GM23248 (cell line): ENCODE results near the gene NKAIN2. TPM values are rescaled to one million over a fixed set of nuclear protein-coding genes. Genes with fewer than 3 reads are reported as not detected.

Experiments used
- DNase-seq: peaks from one replicate; pipeline ENCODE4 v3.0.0-alpha.2; 2015
- H2AFZ ChIP-seq: fragments of 200-600 bp; sonication (generic); 2 replicates; pipeline ENCODE4 v1.6.1; 2016; ENCODE audit warnings: antibody characterized with exemption
- H3F3A ChIP-seq: fragments of 200-600 bp; sonication (generic); 2 replicates; pipeline ENCODE4 v1.6.1; 2016; ENCODE audit warnings: mild to moderate bottlenecking, antibody characterized with exemption, mixed run types; ENCODE audit not compliant: insufficient read depth
- H3K27ac ChIP-seq: fragments of 200-600 bp; sonication (generic); 2 replicates; pipeline ENCODE4 v1.5.1; 2016; ENCODE audit warnings: mild to moderate bottlenecking
- H3K27me3 ChIP-seq: fragments of 200-600 bp; sonication (generic); replicated peaks from 2 replicates; pipeline ENCODE4 v1.6.1; 2016; ENCODE audit warnings: mild to moderate bottlenecking; ENCODE audit not compliant: insufficient read depth
- H3K36me3 ChIP-seq: fragments of 200-600 bp; sonication (generic); 2 replicates; pipeline ENCODE4 v1.6.1; 2016; ENCODE audit warnings: low read depth, mild to moderate bottlenecking
- H3K4me1 ChIP-seq: fragments of 200-600 bp; sonication (generic); 2 replicates; pipeline ENCODE4 v1.6.1; 2016; ENCODE audit warnings: mild to moderate bottlenecking; ENCODE audit not compliant: insufficient read depth
- H3K4me2 ChIP-seq: fragments of 200-600 bp; sonication (generic); one replicate; pipeline ENCODE4 v1.6.1; 2016; ENCODE audit warnings: mild to moderate bottlenecking; ENCODE audit not compliant: unreplicated experiment
- H3K4me3 ChIP-seq: fragments of 200-600 bp; sonication (generic); 2 replicates; pipeline ENCODE4 v1.5.1; 2016; ENCODE audit warnings: mild to moderate bottlenecking
- H3K79me2 ChIP-seq: fragments of 200-600 bp; sonication (generic); 2 replicates; pipeline ENCODE4 v1.6.1; 2016; ENCODE audit warnings: mild to moderate bottlenecking; ENCODE audit not compliant: insufficient read depth
- H3K9ac ChIP-seq: fragments of 200-600 bp; sonication (generic); 2 replicates; pipeline ENCODE4 v1.6.1; 2016; ENCODE audit warnings: mild to moderate bottlenecking
- H3K9me2 ChIP-seq: fragments of 200-600 bp; sonication (generic); 2 replicates; pipeline ENCODE4 v1.6.1; 2016; ENCODE audit warnings: mixed run types, mild to moderate bottlenecking, moderate library complexity; ENCODE audit not compliant: insufficient read depth
- H3K9me3 ChIP-seq: fragments of 200-600 bp; sonication (generic); one replicate; pipeline ENCODE4 v1.6.1; 2017; ENCODE audit warnings: low read depth
- H4K20me1 ChIP-seq: fragments of 200-600 bp; sonication (generic); 2 replicates; pipeline ENCODE4 v1.6.0; 2016; ENCODE audit not compliant: insufficient read depth
- EZH2 ChIP-seq: fragments of 200-600 bp; sonication (generic); IDR thresholded peaks from 2 replicates; pipeline ENCODE4 v1.6.1; 2018; ENCODE audit warnings: antibody characterized with exemption, mild to moderate bottlenecking; ENCODE audit not compliant: insufficient read depth, poor library complexity, severe bottlenecking
- EZH2phosphoT487 ChIP-seq: fragments of 200-600 bp; sonication (generic); IDR thresholded peaks from 2 replicates; pipeline ENCODE4 v1.6.1; 2018; ENCODE audit warnings: antibody characterized with exemption, moderate library complexity, mild to moderate bottlenecking, low read depth; ENCODE audit not compliant: insufficient read depth
- WGBS, 2 experiments: methylation state at CpG; one replicate each; pipeline ENCODE4 v1.1.6; 2015 to 2017; ENCODE audit warnings: low lambda C conversion rate in 2 of 2, low coverage in 1 of 2; ENCODE audit errors: missing lambda C conversion rate in 2 of 2; 5-methylcytosine and 5-hydroxymethylcytosine counted together
- in situ Hi-C: fragments of 300-500 bp; cut with MboI; formaldehyde crosslinking; loops from 2 replicates; pipeline ENCODE4 v1.15.0; 2020
- polyA plus RNA-seq: library from polyadenylated mRNA; unstranded; fragments of >200 nt; fragmentation: Nextera tagmentation; extraction: Ambion mirVana; gene quantifications from 2 replicates; pipeline ENCODE4 v1.2.1, GENCODE V29; 2016
- total RNA-seq: library from RNA; depleted of rRNA; stranded (reverse); fragments of >200 nt; shearing (Covaris generic); gene quantifications from 2 replicates; pipeline ENCODE4 v1.2.3, GENCODE V29; 2014

Gene NKAIN2
- total and polyA plus RNA-seq, 2 experiments from 2014 or later, result not detected

DNA sequence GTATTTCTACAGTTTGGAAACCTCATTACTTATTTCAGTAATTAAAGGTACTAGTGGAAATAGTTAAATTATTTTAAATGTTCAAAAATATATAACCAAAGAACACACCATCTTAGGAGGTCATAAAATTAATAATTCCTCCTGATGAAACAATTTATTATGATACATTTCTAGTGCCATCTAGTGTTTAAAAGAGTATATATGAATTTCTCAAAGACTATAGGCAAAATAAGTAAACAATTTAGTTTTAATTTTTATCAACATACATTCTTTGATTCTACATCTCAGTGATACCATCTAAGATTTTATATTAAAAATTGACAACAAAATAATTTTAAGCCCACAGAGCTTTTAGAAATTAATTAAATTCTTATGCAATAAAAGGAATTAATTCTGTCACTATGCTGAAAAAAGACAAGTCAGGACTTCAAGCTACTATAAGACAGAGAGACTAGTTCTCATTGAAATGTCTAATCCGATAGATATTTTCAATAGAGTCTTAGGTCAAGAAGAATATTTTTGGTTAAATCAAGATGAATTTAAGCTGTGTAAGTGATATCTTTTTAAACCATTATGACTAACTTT lies 1050.8 kb downstream of the NKAIN2 start:
- Histone ChIP-seq H3K9ac (no peak overlapping the region), H3K9me3 (no peaks in the 10 kb centered on the region), H3K4me2 (no peak overlapping the region), H3K4me3 (no peak overlapping the region), H3K27ac (no peak overlapping the region), H3K27me3 (no peaks in the 10 kb centered on the region), H3K4me1 (no peaks in the 10 kb centered on the region), H3F3A (no peaks in the 10 kb centered on the region), H3K36me3 (no peaks in the 10 kb centered on the region), H4K20me1 (no peaks in the 10 kb centered on the region), H2AFZ (no peak overlapping the region), H3K9me2 (no peaks in the 10 kb centered on the region), H3K79me2 (no peaks in the 10 kb centered on the region)
- TF ChIP-seq EZH2phosphoT487 (no peak), EZH2 (no peak)
- peak; percentile 38 for DNase-seq
- in situ Hi-C loops, result loop anchor here (25.0 kb wide), 1 partner anchor 908 kb away; no protein-coding TSS in a partner anchor
- WGBS, 2 experiments, result 26 to 27% methylated on average over 1 of the region's 1 CpG

DNA sequence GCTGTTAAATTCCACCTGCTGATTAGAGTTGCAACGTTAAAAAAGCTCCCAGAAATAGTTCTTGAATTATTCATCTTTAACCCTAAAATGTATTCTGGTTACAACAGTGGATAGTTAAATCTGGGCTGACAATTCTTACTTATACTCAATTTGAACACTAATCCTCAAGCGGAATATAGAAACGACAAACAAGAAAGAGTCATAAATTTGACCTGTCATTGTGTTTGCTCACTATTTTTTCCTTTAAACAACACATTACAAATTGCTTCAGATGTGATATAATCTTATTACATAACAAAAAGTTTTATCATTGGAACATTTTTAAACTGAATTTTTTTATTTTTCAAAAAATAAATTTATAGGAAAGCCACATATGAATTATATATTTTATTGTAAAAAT lies 1054.1 kb downstream of the NKAIN2 start:
- no peaks in the 10 kb centered on the region for H3K36me3 ChIP-seq
- no peak overlapping the region for H3K27ac ChIP-seq
- H4K20me1 ChIP-seq, result no peaks in the 10 kb centered on the region
- no peaks in the 10 kb centered on the region for H3K79me2 ChIP-seq
- in situ Hi-C loops, result loop anchor here (25.0 kb wide), 1 partner anchor 905 kb away; no protein-coding TSS in a partner anchor
- DNase-seq, result no peak
- 62 to 66% methylated on average over 3 of the region's 3 CpGs for WGBS, 2 experiments
- H3F3A ChIP-seq, result no peaks in the 10 kb centered on the region
- H3K9me2 ChIP-seq, result no peaks in the 10 kb centered on the region
- no peaks in the 10 kb centered on the region for H3K9me3 ChIP-seq
- no peak overlapping the region for H3K9ac ChIP-seq
- no peak overlapping the region for H3K4me2 ChIP-seq
- no peaks in the 10 kb centered on the region for H3K27me3 ChIP-seq
- no peak overlapping the region for H2AFZ ChIP-seq
- TF ChIP-seq EZH2 (no peak), EZH2phosphoT487 (no peak)
- H3K4me1 ChIP-seq, result no peaks in the 10 kb centered on the region
- H3K4me3 ChIP-seq, result no peak overlapping the region

DNA sequence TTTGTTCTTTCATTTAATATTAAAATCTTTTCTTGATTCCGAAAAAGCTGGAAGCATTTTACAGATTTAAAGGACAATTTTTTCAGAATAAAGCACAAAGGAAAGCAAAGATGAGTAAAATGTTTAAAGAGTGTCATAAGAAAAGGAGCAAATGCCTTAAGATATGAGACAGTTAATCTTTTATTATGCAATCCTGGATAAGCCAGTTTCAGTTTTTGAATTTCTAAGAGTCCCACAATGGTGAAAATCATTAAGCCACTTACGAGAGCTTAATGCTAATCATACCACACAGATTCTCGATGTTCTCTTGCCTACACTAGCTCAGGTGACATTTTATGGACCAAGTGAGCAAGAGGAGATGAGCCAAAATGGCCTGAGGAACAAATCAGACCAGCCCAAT lies 1054.9 kb downstream of the NKAIN2 start:
- H2AFZ ChIP-seq, result 0 out of 2 replicates have a peak overlapping the region, but pooled peaks have one; percentile 7
- no peak for DNase-seq
- H3F3A ChIP-seq, result no peaks in the 10 kb centered on the region
- no peak overlapping the region for H3K4me2 ChIP-seq
- no peaks in the 10 kb centered on the region for H3K79me2 ChIP-seq
- TF ChIP-seq EZH2phosphoT487, result no peak
- in situ Hi-C loops, result loop anchor here (25.0 kb wide), 1 partner anchor 904 kb away; no protein-coding TSS in a partner anchor
- no peak overlapping the region for H3K27ac ChIP-seq
- WGBS, 2 experiments, result 63 to 66% methylated on average over 3 of the region's 3 CpGs
- no peak overlapping the region for H3K9ac ChIP-seq
- H3K4me3 ChIP-seq, result no peak overlapping the region
- H3K4me1 ChIP-seq, result no peaks in the 10 kb centered on the region
- H3K9me3 ChIP-seq, result no peaks in the 10 kb centered on the region
- H3K27me3 ChIP-seq, result no peaks in the 10 kb centered on the region
- no peaks in the 10 kb centered on the region for H4K20me1 ChIP-seq
- no peaks in the 10 kb centered on the region for H3K9me2 ChIP-seq
- H3K36me3 ChIP-seq, result no peaks in the 10 kb centered on the region

DNA sequence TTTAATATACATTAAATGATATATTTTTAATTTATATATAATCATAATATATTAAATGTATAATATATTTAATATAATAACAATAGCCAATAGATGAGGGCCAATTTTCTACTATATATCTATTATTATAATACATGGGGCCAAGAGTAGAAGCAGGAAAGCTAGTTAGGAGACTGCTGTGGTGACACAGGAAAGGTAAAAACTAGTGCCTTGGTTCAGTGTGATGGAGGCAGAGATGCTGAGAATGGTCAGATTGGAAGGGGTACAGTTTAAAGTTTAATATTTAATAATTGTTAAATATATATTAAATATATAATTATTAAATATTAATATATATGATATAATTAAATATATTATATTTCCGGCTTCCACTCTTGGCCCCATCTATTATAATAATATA lies 1055.7 kb downstream of the NKAIN2 start:
- Histone ChIP-seq H3F3A (no peaks in the 10 kb centered on the region), H3K9ac (no peak overlapping the region), H3K4me1 (no peaks in the 10 kb centered on the region), H3K9me2 (no peaks in the 10 kb centered on the region), H3K4me2 (no peak overlapping the region), H3K9me3 (no peaks in the 10 kb centered on the region), H4K20me1 (no peaks in the 10 kb centered on the region), H3K36me3 (no peaks in the 10 kb centered on the region), H3K79me2 (no peaks in the 10 kb centered on the region), H3K4me3 (no peak overlapping the region), H2AFZ (no peak overlapping the region), H3K27ac (no peak overlapping the region), H3K27me3 (no peaks in the 10 kb centered on the region)
- DNase-seq, result no peak
- in situ Hi-C loops, result loop anchor here (25.0 kb wide), 1 partner anchor 903 kb away; no protein-coding TSS in a partner anchor
- WGBS, 2 experiments, result 76 to 79% methylated on average over 1 of the region's 1 CpG
- TF ChIP-seq EZH2 (no peak), EZH2phosphoT487 (no peak)

DNA sequence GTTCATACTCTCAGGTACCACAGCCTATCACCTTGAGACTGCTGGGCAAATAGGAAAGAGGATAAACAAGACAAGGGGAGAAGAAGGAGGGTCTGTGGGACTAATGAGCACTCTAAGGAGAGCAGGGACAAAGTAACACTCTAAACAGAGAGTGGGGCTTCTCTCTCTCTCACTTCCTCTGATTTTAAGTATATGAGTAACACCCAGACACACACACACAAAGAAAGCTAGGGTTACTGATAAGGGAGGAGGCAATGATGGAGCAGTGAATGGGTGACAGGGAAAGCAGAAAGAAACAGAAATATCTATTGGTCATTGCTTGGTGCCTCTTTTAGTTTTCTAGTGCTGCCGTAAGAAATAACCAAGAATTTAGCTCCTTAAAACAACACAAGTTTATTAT lies 1062.4 kb downstream of the NKAIN2 start:
- 92 to 100% methylated on average over 1 of the region's 1 CpG for WGBS, 2 experiments
- in situ Hi-C loops, result loop anchor here (25.0 kb wide), 1 partner anchor 896 kb away; no protein-coding TSS in a partner anchor
- Histone ChIP-seq H3K27me3 (no peaks in the 10 kb centered on the region), H4K20me1 (no peaks in the 10 kb centered on the region), H3K27ac (no peak overlapping the region), H2AFZ (no peak overlapping the region), H3K9me2 (no peaks in the 10 kb centered on the region), H3K4me3 (no peak overlapping the region), H3K79me2 (no peaks in the 10 kb centered on the region), H3F3A (no peaks in the 10 kb centered on the region), H3K4me1 (0 out of 2 replicates have a peak, but pooled peaks cover 5% of the 10 kb centered on the region), H3K4me2 (no peak overlapping the region), H3K36me3 (no peaks in the 10 kb centered on the region), H3K9ac (no peak overlapping the region), H3K9me3 (no peaks in the 10 kb centered on the region)
- no peak for DNase-seq
- TF ChIP-seq EZH2phosphoT487 (no peak), EZH2 (no peak)
